C1 segment of cervical spinal cord (tissue), 14 donors: ENCODE results near the gene TPM4.
"Not testable (repeated sequence)": the region's sequence is repeated elsewhere in the genome, so short reads cannot be mapped to it uniquely, and the experiment has no call there.

Experiments
- DNase-seq, 14 donors: peaks; one replicate each; lab custom pipeline; 2025; lab: John Stamatoyannopoulos, UW

TPM4 gene

DNA sequence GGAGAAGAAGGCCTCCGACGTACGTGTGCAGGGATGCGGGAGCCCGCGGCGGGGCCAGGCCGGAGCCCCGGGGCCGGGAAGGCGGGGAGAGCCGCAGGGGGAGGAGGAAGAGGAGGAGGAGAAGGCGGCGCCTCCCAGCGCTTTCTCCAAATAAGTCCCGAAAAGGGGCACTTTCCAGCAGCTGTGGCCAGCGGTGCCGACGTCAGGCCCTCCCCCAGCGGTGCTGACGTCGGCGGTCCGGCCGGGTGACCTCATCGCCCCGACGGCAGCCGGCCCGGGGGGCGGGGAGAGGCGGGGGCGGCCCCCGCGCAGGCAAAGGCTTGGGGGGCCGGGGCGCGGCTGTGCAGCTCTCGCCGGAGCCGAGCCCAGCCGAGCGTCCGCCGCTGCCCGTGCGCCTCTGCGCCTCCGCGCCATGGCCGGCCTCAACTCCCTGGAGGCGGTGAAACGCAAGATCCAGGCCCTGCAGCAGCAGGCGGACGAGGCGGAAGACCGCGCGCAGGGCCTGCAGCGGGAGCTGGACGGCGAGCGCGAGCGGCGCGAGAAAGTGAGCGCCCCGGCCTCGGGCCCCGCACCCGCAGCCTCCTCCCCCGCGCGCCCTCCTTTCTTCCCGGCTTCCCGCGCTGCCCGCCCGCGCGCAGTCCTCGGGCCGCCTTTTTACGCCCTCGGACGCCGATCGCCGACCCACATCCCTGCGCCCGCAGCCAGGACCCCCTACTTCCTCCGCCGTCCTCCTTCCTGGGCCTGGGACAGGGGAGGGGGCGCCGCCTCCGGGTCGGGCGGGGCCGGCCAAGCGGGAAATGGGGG is at the start of gene TPM4:
TPM4 (plus strand) TSS at position 342 of the 804 bp plus-strand sequence; CDS start at position 413, 71 bp downstream.
- peak in 13 of 14 donors; percentile 23 to 80 (median 67) for DNase-seq

DNA sequence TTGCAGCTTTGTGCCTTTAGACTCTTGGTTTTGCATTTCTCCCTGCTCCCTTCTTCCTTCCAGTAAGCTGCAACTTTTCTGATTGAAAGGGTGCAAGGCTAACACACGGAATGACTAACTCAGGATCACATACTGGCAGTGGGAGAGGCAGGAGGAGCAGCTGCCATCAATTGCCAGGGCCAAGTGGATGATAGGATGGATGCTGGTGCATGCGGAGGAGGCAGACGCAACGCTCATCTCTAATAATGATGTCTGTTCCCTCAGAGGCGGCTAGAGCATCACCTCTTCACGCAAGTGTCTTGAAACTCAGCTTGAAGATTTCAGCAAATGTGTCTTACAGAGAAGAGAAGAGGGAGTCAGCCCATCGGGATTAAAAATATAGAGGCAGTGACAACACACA is 49.5 kb upstream of the TPM4 start:
- DNase-seq = no peak

DNA sequence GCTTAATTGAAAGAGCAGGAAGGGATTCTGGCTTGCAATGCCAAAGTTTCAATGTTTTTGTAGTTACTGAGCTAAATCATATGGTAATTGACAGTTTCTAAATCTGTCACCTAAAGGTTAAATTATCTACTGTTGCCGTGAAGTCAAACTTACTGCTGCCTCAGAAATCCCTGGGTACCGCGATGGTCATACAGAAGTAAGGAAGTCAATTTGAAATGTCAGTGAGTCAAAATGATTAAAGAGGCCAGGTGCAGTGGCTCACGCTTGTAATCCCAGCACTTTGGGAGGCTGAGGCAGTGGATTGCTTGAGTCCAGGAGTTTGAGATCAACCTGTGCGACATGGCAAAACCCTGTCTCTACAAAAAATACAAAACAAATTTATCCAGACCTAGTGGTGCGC is 48.8 kb upstream of the TPM4 start:
- no peak for DNase-seq

DNA sequence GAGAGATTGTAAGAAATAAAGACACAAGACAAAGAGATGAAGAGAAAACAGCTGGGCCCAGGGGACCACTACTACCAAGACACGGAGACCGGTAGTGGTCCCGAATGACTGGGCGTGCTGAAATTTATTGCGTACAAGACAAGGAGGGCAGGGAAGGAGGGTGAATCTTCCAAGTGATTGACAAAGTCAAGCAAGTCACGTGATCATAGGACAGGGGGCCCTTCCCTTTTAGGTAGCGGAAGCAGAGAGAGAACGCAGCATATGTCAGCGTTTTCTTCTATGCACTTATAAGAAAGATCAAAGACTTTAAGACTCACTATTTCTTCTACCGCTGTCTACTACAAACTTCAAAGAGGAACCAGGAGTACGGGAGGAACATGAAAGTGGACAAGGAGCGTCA is 46.1 kb upstream of the TPM4 start:
- not testable (repeated sequence) for DNase-seq

DNA sequence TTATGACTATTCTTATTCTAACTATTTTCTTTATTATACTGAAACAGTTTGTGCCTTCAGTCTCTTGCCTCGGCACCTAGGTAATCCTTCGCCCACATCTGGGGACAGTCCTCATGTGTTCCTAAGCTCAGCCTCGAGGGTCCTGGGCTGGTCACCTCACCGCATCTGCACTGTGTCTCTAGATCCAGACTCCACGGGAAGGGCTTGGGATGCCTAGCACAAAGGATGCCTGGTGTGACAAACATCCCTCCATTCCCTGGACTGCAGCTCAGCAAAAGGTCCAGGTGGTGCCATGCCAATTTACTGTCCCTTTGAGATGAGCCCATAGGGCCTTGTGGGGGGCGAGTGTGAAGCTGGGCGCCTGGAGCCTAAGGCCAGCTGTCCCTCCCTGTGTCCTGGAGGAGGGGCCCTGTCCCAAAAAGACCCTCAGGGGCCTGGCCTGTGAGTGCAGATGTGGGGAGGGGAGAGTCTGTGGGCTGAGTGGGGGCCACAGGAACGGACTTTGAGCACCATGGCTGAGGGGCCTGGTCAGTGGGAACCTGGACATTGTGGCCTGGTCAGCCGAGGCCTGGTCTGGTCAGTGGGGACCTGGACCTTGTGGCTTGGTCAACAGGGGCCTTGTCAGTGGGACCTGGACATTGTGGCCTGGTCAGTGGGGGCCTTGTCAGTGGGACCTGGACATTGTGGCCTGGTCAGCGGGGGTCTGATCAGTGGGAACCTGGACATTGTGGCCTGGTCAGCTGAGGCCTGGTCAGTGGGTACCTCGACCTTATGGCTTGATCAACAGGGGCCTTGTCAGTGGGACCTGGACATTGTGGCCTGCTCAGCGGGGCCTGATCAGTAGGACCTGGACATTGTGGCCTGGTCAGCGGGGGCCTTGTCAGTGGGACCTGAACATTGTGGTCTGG is 45.1 kb upstream of the TPM4 start:
- no peak for DNase-seq

DNA sequence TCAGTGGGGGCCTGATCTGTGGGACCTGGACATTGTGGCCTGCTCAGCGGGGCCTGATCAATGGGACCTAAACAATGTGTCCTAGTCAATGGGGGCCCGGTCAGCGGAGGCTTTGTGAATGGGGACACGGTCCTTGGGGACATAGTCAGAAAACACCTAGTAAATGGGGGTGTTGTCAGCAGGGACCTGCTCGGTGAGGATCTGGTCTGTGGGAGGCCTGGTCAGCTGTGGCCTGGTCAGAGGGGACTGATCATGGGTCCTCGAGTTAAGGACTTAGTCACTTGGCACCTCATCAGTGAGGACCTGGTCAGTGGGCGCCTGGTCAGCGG is 44.5 kb upstream of the TPM4 start:
- no peak for DNase-seq

DNA sequence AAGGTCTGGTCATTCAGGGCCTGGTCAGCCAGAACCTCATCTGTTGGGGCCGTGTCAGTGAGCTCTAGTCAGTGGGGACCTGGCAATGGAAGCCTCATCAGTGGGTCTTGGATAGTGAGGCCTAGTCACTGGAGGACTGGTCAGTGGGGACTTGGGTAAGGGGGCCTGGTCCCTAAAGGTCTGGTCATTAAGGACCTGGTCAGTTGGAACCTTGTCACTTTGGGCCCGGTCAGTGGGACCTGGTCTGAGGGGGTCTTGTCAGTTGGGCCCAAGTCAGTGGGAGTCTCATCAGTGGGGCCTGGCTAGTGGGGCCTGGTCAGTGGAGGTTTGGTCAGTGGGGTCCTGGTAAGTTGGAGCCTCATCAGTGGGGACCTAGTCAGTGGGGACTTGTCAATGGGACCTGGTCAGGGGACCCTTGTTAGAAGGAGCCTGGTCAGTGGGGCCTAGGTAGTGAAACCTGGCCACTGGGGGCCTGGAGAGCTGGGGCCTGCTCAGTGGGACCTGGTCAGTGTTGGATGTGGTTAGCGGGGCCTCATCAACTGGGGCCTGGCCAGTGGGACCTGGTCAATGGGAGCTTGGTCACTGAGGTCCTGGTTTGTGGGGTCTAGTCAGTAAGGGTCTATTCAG is 43.7 kb upstream of the TPM4 start:
- no peak for DNase-seq

DNA sequence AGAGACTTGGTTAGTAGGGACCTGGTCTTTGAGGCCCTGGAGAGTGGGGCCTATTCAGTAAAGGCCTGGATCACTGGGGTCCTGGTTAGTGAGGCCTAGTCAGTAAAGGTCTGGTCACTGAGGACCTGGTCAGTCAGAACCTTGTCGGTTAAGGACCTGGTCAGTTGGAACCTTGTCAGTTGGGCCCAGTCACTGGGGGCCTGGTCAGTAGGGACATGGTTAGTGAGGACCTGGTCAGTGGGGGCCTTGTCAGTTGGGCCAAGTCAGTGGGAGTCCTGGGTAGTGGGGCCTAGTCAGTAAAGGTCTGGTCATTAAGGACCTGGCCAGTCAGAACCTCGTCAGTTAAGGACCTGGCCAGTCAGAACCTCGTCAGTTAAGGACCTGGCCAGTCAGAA is 43.2 kb upstream of the TPM4 start:
- no peak for DNase-seq

DNA sequence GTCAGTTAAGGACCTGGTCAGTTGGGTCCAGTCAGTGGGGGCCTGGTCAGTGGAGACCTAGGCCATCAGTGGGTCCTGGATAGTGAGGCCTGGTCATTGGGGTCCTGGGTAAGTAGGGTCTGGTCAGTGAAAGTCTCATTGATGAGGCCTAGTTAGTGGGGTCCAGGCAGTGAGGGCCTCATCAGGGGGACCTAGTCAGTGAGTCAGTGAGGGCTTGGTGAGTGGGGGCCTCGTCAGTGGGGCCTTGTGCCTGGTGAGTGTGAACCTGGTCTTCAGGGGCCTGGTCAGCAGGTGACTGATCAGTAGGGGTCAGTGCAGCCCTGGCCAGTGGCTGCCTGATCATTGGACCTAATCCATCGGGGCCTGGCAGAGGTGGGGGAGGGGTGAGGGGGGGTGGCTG is 42.6 kb upstream of the TPM4 start:
- no peak for DNase-seq

DNA sequence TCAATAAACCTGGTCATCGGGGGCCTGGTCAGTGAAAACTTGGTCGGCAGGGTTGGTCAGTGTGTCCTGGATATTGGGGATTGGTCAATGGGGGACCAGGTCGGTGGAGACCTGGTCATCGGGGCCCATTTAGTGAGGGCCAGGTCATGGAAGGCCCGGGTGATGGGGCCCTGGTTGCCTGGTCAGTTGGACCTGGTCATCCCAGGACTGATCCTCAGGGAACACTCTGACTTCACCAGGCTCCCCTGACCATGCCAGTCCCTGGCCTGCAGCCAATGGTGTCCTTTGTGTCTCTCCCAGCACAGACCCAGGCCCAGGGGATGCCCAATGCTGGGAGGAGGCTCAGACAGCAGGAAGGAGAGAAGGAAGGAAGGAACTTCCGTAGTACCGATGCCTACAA is 42.1 kb upstream of the TPM4 start:
- DNase-seq = no peak

DNA sequence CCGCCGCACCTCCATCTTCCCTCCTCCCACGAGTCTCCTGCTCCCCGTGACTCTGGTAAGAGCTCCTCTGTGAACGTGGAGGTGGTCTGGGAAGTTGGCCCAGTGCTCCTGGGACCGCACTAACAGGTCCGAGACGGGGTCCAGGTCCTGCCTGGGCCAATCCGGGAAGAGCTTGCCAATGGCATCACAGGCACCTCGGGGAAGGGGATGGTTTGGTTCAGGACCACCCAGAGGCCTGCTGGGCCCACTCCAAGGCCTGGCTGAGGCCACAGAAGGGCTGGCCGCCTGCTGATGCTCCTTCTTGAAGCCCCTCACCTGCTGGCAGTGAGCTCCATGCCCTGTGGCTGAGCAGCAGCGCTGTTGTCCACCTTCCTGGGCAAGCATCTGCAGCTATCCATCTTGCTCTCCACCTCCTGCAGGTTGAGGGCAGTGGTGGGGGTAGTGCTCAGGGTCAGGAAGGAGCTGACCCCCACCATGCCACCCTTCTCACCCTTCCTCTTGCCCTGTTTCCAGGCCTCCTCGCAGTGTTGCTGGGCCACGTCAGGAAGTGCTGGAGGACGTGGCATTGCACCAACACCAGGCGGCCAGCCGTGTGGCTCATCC is 41.2 kb upstream of the TPM4 start:
- DNase-seq = no peak

DNA sequence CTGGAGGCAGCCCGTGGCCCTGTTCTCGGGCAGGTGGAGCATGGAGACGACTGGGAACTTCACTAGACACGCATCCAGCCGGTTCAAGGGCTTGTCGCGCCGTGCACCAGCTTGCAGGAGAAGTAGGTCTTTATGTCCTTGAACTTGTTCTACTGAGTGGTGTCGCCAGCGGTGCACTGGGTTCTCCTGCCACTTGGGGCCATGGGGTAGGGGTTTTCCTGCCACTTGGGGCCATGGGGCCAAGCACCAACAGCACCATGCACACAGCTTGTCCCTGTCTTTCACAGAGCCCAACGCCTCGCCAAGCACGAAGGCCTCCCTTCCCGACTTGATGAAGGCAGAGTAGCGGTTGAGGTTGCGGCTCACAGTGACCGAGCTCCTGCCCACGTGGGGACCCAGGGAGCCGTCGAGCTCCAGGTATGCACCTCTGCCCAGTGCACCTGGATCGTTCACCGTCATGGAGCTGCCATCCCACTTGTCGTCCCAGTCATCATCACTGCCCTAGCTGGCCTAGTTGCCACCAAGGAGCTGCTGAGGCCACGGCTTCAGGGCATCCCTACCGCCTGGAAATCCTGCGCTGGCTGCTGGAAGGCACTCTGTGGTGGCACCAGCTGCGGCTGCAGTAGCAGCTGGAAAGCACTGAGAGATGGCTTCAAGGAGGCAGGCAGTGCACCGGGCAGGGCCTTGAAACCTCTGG is 40.5 kb upstream of the TPM4 start:
- no peak for DNase-seq

DNA sequence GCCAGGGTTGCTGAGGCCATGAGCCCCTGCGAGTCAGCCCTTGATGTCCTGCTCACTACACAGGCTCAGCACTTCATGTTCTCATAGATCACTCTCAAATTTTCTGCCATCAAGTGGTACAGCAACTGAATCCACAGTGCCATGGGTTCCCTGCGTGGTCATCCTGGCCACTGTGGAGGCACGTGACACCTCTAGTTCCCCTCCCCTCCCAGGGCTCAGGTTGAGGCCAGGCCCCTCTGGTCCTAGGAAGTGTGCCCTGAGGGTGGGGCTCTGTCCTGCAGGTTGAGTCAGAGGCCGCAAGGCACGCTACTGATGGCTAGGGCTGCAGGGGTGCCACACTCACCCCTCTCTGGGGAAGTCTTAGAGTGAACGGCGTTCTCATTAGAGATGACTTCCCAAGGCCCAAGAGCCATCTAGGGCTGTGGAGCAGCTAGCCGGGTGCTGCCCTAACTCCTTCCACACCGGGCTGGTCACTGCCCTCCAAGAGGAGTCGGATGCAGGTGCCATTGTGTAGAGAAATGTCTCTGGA is 39.8 kb upstream of the TPM4 start:
- no peak for DNase-seq

DNA sequence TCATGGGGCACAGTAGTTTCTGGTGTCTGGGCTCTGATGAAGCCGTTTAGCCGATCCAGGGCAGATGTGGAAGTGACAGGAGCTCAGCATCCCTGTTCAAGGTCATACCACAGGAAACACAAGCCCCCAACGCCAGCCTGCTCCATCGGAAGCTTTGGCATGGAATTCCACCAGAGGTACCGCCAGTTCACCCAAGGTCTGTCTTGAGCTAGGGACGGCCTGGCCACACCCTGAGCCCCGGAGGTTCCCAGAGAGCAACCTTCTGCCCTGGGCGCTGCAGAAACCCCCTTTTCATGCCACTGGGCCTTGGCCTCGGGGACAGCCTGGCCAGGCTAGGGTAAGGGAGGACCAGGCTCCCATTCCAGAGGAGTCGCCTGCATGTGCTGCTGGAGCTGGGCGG is 39.4 kb upstream of the TPM4 start:
- DNase-seq = no peak

DNA sequence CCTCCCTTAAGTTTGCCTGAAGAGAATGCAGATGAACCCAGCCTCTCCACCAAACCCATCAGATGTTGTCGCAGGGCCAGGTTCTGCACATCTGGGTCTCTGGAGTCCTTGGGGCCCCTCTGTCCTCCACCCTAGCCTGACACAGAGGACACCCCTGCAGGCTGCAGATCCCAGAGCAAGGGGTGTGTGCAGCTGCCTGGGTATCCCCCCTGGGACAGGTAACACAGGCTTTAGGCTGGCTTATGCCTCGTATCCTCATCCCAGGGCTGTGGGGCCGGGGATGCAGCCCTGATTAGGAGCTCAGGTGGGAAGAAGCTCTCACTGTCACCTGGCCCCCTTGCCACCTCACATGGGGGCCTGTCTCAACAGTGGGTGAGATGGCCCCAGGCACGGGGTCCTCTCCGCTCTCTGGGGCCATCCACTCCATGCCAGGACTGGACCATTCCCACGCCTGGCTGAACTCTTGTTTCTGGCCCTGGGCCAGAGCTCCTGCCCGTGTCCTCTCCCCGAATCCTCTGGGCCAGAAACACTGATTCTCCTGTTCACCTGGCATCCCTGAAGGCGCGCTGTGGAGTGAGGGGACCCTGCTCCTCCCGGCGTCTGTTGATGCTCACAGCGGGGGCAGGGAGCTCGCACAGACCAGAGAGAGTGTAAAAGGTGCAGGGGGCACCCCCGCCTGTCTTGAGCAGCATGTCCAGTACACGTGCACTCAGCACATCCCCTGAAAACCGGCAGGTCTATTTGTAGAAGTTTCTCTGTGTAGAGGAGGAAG is 38.7 kb upstream of the TPM4 start:
- no peak for DNase-seq

DNA sequence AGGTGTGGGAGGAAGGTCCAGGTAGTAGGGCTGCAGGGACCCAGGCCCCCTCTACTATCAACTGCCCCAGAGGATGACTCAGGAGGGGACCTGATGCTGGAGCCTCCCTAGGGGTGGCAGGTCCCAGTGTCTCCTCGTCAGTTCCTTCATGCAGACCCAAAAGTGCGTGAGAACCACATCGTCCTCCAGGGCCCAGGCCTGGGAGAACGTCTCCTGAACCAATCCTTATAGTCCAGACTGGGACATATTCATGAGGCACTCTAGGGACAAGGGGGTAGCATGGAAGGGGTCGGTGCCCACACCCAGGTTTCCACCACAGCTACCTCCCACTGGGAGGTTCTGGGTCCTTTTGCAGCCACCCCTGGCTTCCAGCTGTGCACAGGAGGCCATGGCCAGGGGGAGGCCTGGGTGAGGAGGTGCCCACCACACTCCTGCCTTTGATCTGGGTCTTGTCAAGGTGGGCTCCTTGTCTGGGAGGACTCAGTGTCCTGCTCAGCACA is 38.0 kb upstream of the TPM4 start:
- no peak for DNase-seq

DNA sequence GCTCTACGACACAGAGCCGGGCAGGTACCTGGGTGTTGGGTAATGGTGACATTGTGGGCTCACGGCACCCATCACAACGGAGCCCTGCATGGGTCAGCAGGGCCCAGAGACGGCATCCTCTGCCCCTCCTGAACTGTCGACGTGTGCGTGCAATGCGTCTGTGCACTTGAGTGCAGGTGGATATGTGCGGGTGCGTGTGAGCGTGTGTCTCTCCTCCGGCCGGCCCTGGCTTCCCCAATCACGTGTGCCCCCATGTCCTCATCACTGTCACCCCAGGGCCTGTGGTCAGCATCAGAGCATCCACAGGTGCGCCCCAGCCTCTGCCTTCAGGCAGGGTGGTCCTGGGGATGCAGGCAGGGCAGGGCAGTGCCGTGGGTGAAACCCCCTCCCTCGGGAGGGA is 37.2 kb upstream of the TPM4 start:
- DNase-seq = no peak

DNA sequence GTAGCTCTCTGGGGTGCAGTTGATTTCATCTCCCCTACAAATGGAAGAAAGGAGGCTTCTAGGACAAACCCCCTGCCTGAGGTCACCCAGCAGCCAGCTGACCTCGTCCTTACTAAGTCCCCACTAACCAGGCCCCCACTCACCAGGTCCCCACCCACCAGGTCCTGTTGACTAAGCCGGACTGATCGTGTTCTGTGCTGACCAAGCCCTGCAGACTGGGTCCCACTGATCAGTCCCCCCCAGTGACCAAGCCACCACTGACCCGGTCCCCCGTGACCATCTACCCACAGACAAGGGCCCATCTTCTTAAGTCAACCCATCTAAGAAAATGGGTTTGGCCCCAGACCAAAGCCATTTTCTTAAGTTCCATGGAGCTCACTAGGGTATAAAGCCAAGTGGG is 36.8 kb upstream of the TPM4 start:
- DNase-seq = no peak

DNA sequence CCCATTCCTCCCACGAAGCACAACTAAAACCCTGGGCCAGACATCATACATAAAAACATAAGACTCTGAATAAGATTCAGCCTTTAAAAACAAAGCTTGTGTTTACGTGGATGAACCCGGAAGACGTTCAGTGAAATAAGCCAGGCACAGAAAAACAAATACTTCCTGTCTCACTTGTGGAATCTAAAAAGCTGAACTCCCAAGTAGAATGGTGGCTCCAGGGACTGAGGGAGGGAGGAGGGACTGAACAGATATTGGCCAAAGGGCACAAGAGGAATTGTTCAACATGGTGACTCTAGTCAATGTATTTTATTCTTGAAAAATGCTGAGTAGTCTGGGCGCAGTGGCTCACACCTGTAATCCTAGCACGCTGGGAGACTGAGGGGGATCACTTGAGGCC is 35.7 kb upstream of the TPM4 start:
- no peak for DNase-seq

DNA sequence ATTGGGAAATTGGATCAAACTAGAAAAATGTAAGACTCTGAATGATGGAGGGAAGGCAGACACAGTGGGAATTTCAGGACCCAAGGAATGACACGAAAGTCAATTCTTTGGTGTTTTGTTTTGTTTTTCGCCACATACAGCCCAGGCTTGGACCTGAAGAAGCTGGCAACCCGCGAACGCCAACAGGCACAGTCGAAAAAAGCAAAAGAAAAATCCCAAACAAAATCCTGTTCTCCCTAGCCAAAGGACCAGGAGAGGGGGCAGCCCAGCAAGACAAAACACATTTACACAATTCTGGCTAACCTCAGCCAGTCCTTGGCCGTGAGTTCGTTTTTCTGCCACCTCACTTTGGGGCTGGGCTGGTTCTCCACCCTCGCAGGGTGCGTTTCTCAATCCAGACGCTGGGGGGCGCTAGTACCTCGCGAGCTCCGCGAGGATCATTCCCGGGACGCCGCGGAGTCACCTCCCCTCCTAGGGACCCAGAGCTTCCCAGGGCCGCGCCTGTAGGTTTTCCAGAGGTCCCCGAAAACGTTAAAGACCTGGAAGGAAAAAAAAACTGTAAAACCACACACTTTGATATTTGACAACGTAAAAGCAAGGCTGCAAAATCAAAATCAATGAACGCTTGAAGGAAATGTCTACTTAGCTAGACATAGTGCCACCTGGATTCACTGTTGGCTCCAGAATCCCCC is 34.9 kb upstream of the TPM4 start:
- DNase-seq = peak in 13 of 14 donors; percentile 16 to 84 (median 63)
